Stimulated activated CD8-positive, alpha-beta memory T cell treated with anti-CD3 and anti-CD28 coated beads, Interleukin-4, amount 100 ng/mL, for 24 hours (primary cell): ENCODE measurements around the gene DCAF6.

ENCODE experiments used
- DNase-seq: peaks from one replicate; pipeline ENCODE4 v3.0.0-alpha.2; 2020; ENCODE audit warnings: low read depth

The DCAF6 gene

DNA sequence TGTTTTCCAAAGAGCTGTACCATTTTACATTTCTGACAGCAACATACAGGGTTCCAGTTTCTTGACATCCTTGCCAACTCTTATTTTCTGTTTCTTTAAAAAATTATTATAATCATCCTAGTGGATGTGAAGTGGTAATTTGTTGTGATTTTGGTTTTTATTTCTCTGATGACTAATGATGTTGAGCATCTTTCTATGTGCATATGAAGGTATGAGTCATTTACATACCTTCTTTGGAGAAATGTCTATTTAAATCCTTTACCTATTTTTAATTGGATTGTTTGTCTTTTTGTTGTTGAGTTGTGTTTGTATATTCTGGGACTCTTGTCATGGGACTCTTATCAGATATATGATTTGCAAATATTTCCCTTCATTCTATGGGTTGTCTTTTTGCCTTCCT lies 21.2 kb downstream of the DCAF6 start:
- no peak for DNase-seq

DNA sequence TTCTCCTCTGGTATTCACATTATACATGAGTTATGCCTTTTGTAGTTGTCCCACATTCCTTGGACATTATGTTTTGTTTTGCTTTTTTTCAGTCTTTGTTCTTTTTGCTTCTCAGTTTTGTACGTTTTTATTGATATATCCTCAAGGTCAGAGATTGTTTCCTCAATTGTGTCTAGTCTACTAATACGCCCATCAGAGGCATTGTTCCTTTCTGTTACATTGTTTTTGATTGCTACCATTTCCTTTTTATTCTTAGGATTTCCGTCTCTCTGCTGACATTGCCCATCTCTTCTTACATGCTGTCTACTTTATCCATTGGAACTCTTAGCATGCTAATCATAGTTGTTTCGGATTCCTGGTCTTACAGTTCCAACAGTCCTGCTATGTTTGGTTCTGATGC lies 28.2 kb downstream of the DCAF6 start:
- DNase-seq: no peak

DNA sequence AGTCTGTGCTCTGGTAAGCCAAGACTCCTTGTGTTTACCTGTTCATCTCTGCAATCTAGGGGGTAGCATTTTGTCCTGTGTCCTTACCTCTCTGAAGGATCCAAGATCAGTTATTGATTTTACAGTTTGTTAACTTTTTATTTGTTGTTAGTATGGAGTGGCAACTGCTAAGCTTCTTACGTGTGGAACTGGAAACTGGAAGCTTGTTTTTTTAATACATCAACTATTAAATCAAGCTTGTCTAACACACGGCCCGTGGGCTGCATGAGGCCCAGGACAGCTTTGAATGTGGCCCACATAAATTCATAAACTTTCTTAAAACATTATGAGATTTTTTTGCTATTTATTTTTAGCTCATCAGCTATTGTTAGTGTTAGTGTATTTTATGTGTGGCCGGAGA lies 29.6 kb downstream of the DCAF6 start:
- no peak for DNase-seq

DNA sequence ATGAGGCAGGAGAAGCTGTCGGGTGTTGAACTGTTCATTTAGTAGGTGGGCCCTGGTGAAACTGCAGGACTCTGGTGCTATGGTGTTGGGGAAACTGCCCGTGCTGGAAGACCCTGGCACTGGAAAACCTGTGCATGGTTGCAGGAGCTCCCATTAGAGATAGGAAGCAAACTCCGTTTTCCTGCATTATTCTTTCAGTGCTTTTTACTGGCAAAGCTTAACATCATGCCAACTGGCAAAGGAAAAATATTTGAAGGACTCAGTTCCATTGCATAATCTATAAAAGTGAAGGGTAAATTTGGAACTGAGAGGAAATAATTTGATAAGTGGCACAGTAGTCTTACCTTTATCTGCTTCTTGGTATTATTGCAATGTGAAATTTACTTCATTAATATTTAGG lies 32.1 kb downstream of the DCAF6 start:
- no peak for DNase-seq

DNA sequence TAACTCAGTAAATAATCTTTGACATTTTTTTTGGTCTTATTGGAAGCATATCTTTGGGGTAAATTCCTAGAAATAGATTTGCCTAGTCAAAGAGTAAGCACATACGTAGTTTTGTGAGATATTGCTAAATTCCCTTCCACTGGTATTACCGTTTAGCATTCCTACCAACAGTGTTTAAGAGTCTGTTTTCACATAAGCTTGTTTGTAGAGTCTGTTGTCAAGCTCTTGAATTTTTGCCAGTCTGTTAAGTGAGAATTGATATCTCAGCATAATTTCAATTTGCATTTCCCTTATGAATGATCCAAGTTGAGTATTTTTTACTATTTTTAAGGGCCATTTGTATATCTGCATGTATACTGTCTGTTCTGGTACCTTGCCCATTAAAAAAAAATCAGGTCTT lies 37.3 kb downstream of the DCAF6 start:
- DNase-seq: no peak

DNA sequence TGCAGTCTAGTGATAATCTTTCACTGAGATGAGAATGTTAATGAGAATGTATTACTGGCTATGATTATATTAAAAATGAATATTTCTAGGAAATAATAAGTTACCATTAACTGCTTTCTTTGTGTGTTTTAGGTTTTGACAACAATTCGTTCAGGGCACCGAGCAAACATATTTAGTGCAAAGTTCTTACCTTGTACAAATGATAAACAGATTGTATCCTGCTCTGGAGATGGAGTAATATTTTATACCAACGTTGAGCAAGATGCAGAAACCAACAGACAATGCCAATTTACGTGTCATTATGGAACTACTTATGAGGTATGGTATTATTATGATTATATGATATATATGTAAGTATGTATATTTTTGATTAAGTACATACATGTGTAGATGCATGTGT lies 38.2 kb downstream of the DCAF6 start:
- DNase-seq: no peak

DNA sequence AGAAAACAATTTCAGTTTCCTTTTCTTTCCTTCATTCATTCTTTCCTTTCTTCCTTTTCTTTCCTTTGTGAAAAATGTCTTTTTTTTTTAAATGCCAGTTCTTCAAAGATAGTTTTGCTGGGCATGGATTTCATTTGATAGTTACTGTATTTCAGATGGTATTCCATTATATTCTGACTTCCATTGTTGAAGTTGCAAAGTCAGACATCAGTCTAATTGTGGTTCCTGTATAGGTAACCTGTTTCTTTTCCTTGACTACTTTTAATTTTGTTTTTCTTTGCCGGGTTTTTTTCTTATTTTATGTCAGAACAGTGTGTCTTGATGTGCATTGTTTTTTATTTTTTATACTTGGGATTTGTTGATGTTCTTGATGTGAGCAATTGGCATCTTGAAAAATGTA lies 40.8 kb downstream of the DCAF6 start:
- no peak for DNase-seq

DNA sequence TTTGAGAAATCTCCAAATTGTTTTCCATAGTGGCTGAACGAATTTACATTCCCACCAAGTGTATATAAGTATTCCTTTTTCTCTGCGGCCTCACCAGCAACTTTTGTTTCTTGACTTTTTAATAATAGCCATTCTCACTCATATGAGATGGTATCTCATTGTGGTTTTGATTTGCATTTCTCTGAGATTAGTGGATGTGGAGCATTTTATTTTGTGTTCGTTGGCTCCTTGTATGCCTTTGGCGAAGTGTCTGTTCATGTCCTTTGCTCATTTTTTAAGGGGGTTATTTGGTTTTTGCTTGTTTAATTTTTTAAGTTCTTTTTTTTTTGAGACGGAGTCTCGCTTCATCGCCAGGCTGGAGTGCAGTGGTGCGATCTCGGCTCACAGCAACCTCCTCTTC lies 45.5 kb downstream of the DCAF6 start:
- DNase-seq: no peak

DNA sequence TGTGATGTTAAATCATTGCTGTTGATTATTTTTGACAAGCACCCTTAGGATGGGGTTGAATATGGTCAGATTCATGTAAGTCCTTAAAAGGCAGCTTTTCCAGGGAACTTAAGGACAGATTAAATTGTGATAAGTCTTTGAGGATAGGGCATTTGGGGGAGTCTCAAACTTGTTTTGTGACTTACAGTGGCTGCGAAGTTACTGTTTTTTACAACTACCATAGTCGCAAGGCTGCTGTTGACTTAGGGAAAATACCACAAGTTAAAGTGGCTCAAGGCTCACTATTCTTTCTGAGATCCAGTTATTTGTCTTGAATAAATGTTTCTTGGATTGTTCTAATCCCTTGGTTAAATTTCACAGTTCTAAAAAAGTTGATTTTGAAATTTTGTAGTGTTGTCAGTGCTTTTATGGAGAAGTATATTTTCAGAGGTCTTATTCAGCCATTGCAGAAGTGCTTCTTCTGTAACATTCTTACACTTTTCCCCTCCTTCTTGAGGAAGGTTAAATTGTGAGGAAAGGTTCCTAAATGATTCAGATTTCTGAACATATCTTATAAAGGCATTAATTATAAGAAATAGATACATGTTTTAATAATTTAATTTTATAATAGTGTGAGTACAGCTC lies 47.4 kb downstream of the DCAF6 start:
- no peak for DNase-seq

DNA sequence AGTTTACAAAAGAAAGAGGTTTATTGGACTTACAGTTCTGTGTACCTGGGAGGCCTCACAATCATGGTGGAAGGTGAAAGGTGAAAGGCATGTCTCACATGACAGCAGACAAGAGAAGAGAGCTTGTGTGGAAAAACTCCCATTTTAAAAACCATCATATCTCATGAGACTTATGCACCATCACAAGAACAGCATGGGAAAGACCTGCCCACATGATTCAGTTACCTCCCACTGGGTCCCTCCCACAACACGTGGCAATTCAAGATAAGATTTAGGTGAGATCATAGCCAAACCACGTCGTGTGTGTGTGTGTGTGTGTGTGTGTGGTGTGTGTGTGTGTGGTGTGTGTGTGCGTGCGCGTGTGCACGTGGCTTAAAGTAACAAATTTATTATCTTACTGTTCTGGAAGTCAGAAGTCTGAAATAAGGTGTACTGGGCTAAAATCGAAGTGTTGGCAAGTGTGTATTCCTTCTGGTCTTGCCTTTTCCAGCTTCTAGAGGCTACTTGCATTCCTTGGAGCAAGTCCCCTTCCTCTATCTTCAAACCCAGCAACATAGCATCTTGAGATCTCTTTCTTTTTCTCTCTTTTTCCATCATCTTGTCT lies 48.5 kb downstream of the DCAF6 start:
- DNase-seq: no peak

DNA sequence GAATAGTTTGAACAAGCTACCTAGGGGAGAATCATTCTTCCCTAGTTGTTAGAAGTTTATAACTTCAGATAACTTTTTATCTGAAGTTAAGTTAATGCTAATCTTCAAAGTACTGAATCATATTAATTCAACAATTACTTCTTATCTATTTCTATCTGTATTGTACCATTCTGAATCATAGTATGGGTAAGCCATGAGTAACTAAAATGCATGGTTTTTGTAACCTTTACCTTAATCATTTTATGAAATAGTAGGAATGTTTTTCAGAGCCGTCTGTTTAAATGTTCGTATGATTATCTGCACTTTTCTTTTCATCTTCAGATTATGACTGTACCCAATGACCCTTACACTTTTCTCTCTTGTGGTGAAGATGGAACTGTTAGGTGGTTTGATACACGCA lies 50.7 kb downstream of the DCAF6 start:
- no peak for DNase-seq

DNA sequence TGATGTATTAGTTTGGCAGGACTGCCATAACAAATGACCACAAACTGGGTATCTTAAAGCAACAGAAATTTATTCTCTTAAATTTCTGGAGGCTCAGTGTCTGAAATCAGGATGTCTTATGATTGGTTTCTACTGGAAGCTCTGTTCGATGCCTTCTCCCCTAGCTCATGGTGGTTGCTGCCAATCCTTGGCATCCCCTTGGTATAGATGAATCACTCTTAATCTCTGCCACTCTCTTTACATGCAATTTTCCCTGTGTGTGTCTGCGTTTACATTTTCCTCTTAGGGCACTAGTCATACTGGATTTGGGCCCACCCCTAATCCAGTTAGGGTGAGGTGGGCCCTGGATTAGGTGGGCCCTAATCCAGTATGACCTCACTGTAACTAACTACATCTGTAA lies 55.1 kb downstream of the DCAF6 start:
- DNase-seq: no peak

DNA sequence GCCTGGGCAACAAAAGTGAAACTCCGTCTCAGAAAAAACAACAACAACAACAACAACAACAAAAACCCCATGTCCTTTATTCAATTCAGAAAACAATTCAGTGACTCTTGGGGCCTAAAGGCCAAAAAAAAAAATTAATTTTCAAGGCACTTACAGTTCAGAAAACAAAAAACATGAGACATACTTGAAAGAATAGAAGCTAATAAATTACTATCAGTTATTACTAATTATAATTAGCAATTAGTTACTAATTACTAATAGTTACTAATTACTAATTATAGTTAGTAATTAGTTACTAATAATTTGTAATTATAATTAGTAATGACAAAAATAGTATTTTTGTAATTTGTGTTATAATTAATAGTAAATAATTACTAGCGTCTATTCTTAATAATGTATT lies 57.2 kb downstream of the DCAF6 start:
- no peak for DNase-seq

DNA sequence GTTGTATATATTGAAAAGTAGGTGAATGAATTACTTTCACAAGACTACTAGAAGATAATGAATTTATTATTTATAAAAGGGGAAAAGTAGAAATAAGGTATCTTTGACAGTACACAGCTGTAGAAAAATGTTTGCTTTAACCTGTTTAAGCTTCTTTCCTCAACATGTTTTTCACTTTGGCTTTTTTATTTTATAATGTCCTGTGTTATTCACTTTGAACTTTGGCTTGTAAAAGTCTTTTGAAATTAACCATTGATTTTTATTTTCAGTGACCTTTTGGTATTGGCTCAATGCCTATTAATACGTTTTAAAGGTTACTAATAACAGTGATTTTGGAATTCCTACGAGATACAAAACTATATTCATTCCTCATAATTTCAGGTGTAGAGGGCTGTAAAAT lies 58.1 kb downstream of the DCAF6 start:
- no peak for DNase-seq

DNA sequence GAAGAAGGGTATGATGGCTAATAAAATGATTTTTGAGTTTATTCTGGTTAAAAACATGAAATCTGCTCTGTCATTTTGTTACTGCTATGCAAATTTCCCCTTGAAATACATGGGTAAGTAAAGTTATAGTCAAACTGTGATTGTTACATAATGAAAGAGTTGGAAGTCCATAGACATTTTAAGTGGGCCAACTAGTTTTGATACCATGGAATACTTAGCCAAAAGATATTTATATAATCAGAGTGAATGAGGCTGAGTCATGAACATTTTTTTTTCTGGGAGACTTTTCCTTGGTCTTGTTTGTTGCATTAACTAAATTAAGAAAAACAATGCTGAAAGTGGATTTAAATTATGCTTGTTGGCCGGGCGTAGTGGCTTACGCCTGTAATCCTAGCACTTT lies 58.6 kb downstream of the DCAF6 start:
- no peak for DNase-seq

DNA sequence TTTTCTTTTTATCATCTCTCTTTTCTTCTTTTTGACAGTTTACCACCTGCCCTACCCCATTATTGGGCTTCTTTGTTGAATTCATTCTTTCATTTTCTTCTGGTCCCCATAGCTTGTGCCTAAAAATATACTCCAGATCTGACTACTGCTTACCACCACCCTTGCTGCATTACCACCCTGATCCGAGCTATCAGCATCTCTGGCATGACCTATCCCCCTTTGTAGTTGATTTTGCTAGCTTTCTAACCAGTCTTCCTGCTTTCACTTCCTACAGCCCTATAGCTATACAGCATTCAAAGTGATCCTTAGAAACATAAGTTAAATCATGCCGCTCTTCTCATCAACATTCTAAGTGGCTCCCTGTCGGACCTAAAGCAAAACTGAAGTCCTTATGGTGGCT lies 59.8 kb downstream of the DCAF6 start:
- DNase-seq: no peak

DNA sequence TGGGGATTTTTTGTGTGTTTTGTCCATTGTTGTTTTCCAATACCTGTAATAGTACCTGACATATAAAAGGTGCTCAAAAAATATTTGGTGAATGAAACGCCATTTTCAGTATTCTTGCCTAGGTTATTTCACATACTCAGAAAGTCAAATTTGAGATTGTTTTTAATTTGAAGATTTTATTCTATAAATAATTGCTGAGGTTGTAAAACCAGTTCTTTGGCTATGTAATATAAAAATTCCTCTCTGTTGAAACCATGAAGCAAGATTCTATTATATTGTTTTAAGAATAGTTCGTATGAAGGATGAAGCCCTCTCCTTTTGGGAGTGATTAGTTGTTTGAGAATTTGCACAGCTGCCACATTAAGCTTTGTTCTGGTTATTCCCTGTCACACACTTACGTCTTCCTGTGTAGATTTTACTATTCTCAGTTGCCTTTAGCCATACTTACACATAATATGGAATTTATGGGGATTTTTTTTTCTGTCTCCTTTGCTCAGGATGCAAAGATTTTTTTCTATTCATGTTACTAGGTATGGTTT lies 60.6 kb downstream of the DCAF6 start:
- no peak for DNase-seq

DNA sequence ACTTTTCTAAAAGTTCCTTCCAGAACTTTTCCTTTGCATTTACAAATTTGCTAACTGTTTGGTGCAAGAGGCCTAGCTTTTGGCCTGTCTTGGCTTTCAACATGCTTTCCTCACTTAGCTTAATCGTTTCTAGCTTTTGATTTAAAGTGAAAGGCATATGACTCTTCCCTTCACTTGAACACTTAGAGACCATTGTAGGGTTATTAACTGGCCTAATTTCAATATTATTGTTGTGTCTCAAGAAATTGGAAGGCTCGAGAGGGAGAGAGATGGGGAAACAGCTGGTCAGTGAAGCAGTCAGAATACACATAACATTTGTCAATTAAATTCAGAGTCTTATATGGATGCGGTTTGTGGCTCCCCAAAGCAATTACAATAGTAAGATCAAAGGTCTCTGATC lies 63.4 kb downstream of the DCAF6 start:
- DNase-seq: no peak

DNA sequence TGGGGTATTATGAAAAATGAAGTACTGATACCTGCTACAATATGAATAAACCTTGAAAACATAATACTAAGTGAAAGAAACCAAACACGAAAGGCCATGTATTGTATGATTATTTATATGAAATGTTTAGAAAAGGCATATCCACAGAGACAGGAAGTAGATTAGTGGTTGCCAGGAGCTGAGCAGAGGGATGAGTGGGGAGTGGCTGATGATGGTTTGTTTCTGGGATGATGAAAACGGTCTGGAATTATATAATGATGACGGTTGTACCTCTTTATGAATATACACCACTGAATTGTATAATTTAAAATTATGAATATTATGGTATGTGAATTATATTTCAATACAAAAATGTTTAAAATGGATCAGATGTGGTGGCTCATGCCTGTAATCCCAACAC lies 64.2 kb downstream of the DCAF6 start:
- DNase-seq: no peak

DNA sequence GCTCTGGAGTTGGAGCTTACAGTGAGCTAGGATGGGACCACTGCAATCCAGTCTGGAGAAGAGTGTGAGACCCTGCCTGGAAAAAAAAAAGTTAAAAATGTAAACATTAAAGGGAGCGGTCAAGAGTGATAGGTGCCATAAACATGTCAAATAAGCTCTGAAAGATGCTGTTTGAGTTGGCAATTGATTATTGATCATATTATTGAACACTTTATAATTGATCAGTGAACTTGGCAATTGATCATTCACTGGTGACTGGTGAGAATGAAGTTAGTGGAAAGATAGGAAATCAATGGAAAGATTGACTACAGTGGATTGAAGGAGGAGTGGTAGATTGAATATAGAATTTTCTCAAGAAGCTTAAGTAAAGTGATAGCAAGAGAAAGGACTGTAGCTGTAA lies 64.7 kb downstream of the DCAF6 start:
- DNase-seq: no peak

DNA sequence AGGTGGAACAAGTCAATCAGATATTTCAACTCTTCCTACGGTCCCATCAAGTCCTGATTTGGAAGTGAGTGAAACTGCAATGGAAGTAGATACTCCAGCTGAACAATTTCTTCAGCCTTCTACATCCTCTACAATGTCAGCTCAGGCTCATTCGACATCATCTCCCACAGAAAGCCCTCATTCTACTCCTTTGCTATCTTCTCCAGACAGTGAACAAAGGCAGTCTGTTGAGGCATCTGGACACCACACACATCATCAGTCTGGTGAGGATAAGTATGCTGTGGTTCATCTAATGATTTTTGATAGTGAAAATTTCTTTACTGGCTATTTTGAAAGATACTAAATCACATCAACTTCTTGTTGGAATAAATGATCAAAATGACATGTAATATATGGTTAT lies 68.0 kb downstream of the DCAF6 start:
- DNase-seq: no peak

DNA sequence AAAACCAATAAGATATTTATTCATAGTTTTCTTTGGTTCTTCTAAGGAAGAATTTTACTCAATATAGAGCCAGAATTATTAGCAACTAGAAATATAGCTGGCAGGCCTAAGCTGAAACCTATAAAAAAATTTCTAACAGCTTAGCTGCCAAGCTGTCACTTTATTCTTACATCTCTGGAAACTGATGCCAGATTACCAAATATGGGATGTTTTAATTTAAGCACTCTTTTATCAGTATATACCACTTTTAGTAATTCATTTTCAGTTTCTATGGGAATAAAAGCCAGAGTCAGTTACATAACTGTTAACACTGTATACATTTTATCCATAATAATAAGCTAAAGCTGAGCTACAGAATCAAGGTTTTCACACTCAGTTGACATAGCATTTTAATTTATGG lies 69.0 kb downstream of the DCAF6 start:
- no peak for DNase-seq

DNA sequence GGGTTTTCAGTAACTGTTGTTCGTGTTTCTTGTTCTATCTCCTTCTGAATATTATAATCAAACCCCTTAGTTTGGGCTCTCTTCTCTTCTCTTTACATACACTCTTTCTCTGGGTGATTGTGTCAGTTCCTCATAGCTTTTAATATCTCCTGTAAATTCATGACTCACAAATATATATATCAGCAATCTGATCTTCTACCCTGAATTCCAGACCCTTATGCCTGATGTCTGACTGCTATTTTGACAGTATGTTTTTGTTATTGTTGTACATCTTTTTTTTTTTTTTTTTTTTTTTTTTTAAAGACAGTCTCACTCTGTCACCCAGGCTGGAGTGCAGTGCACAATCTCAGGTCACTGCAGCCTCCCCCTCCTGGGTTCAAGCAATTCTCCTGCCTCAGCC lies 71.2 kb downstream of the DCAF6 start:
- DNase-seq: no peak

DNA sequence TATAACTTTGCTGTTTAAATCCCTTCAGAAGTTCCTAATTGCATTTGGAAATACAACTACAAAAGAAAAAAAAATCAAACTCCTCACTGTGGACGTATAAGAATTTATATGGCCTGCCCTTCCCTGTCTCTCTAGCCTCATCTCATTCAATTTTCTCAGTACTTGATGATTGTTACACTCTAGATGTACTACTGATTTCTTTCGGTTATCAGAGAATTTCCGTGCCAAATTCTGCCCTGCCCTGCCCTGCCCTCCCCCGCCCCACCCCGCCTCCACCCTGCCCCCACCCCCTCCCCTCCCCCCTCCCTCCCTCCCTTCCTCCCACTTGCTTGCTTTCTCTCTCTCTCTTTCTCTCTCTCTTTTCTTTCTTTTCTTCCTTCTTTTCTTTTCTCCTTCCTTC lies 72.1 kb downstream of the DCAF6 start:
- no peak for DNase-seq
